Esophagus muscularis mucosa (tissue), 3 donors: ENCODE data around the gene GPT2.

Experiments used
- POLR2A ChIP-seq: fragments of 450-650 bp; IDR thresholded peaks from one replicate; pipeline ENCODE4 v1.6.1; 2017; ENCODE audit warnings: antibody characterized with exemption, moderate library complexity, mild to moderate bottlenecking, low read depth
- POLR2AphosphoS5 ChIP-seq, 2 donors: sonication (generic); formaldehyde crosslinking; IDR thresholded peaks; one replicate each; pipeline ENCODE4 v1.6.1; 2017; ENCODE audit warnings: antibody characterized with exemption in 2 of 2
- TF ChIP-seq, protein P1 (sequence below), 3 experiments: fragments of 200-600 bp in 2 of 3; fragments of 450-650 bp in 1 of 3; sonication (generic) in 2 of 3; IDR thresholded peaks; one replicate each; pipeline ENCODE4 v1.5.1; 2017 to 2019; ENCODE audit warnings: antibody characterized with exemption in 3 of 3, mild to moderate bottlenecking in 2 of 3, moderate library complexity in 1 of 3

DNA sequence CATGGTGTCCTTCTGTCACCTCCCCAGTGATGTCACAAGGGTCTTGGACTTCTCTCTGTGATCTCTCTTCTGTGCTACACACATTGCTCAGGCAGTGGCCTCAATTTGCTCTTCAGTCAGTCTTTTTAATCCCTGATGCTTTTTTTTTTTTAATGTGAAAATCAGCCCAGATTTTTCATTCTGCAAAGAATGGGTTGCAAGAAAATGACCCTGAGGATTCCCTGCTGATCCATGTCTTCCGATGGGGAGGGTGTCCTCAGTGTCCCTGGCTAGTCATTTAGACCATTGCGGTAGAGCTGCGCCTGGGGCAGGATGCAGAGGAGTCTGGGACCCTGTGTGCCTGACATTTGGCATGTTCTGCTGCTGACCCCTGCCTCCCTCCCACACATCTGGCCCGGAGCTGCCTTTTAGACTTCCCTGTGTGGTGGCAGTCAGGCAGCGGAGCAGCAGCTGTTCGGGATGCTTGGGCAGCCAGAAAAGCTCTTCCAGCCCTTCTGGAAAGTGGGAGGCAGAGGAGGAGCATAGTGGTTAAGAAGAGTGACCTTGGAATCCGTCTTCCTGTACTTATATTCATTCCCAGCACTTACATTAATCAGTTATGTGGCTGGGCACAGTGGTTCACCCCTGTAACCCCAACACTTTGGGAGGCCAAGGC, 12.3 kb downstream of the GPT2 start:
- TF ChIP-seq POLR2A (no peak), POLR2AphosphoS5 (IDR thresholded peaks at IDR 0.05) (no peak)
- TF ChIP-seq, protein P1, sequence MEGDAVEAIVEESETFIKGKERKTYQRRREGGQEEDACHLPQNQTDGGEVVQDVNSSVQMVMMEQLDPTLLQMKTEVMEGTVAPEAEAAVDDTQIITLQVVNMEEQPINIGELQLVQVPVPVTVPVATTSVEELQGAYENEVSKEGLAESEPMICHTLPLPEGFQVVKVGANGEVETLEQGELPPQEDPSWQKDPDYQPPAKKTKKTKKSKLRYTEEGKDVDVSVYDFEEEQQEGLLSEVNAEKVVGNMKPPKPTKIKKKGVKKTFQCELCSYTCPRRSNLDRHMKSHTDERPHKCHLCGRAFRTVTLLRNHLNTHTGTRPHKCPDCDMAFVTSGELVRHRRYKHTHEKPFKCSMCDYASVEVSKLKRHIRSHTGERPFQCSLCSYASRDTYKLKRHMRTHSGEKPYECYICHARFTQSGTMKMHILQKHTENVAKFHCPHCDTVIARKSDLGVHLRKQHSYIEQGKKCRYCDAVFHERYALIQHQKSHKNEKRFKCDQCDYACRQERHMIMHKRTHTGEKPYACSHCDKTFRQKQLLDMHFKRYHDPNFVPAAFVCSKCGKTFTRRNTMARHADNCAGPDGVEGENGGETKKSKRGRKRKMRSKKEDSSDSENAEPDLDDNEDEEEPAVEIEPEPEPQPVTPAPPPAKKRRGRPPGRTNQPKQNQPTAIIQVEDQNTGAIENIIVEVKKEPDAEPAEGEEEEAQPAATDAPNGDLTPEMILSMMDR (IDR thresholded peaks at IDR 0.05): no peak
